ENCODE measurements around the gene EDC3. TPM values are rescaled to one million over a fixed set of nuclear protein-coding genes. Genes with fewer than 3 reads are reported as not detected.

EDC3 gene
- total and polyA plus RNA-seq, 9 of the 15 experiments (the other 6 are each of a cell fraction or from before 2014, with no cell fraction given) = 11.7 to 63.9 (median 32.8) TPM

GRCh38 chr15:74621936-74622335, 73.9 kb downstream of the EDC3 start:
- no peak overlapping the region for H3K27ac ChIP-seq (ENCODE audit: extremely low read depth, low read depth, low read length)
- peaks cover 11 to 20% of the 10 kb centered on the region in 2 experiments; a peak in 4 of 5 replicates for H3K4me1 ChIP-seq (replicated peaks in 1 of 2; ENCODE audit: control insufficient read depth in 2 of 2, insufficient read depth in 2 of 2, low read length in 2 of 2)
- peaks cover 16% of the 10 kb centered on the region for H3K9me1 ChIP-seq (ENCODE audit: control insufficient read depth, insufficient read depth, low read length)
- no peaks in the 10 kb centered on the region for H3K27me3 ChIP-seq (ENCODE audit: control insufficient read depth in 2 of 2, insufficient read depth in 2 of 2, low read length in 2 of 2)
- H4K20me1 ChIP-seq (replicated peaks; ENCODE audit: control insufficient read depth, insufficient read depth, low read length) = peaks cover 52% of the 10 kb centered on the region
- in situ Hi-C loops (cut with MboI) = loop anchor here (5.0 kb wide), 2 partner anchors 170 to 235 kb away; no protein-coding TSS in a partner anchor
- DNase-seq (ENCODE audit: extremely low read depth in 1 of 4, low spot score in 3 of 4) (peak in 3 of 4 experiments; percentile 53 to 58 (median 55)), FAIRE-seq (no peak), ATAC-seq (0 out of 3 replicates have a peak, but pooled peaks have one; percentile 36)
- H3K9me3 ChIP-seq (replicated peaks; ENCODE audit: control insufficient read depth, insufficient read depth, low read depth, low read length) = no peaks in the 10 kb centered on the region
- H3K9ac ChIP-seq (ENCODE audit: insufficient read depth in 1 of 2, low read depth in 2 of 2, low read length in 2 of 2) = no peak overlapping the region
- CTCF ChIA-PET (ENCODE audit: low intra/inter-chr PET ratio) = no interaction called here
- BruUV-seq (replicated peaks) = no TSS peak
- POLR2A ChIA-PET = interaction anchor here (0.7 to 1.0 kb wide), 4 partner anchors 11 to 75 kb away, joined by 3 to 5 read pairs (median 4); no protein-coding TSS in a partner anchor
- H3K36me3 ChIP-seq (ENCODE audit: control insufficient read depth, insufficient read depth, low read length) = peaks cover 99% of the 10 kb centered on the region
- no peak overlapping the region for H3K4me3 ChIP-seq
- peaks cover 47% of the 10 kb centered on the region for H3K79me2 ChIP-seq (ENCODE audit: control insufficient read depth, insufficient read depth, low read length)
- intact Hi-C loops (cut with micrococcal nuclease) = no loop called here
- H3K4me2 ChIP-seq (ENCODE audit: insufficient read depth, low read length) = no peak overlapping the region
- 92% methylated on average over 18 of the region's 21 CpGs for WGBS (ENCODE audit: insufficient coverage, low coverage, missing lambda C conversion rate)
- no peak overlapping the region for H2AFZ ChIP-seq (ENCODE audit: low read depth, low read length)
- TF ChIP-seq XRCC4 (IDR thresholded peaks at IDR 0.05; ENCODE audit: extremely low read depth, insufficient read depth, insufficient read length) (no peak), AFF1 (IDR thresholded peaks at IDR 0.05; ENCODE audit: low read depth in 1 of 2, partially characterized antibody in 2 of 2) (no peak), MLLT1 (IDR thresholded peaks at IDR 0.05) (no peak), PBX2 (CRISPR knock-in tag; IDR thresholded peaks at IDR 0.05; ENCODE audit: low read depth) (0 out of 2 replicates have a peak, but pooled peaks have one; percentile 14), PBX2 (tag; conservative IDR thresholded peaks at IDR 0.05; ENCODE audit: low read depth) (peak; percentile 38; the same call in 1 of the 2 replicates), NFYB (IDR thresholded peaks at IDR 0.05; ENCODE audit: extremely low read depth, insufficient read length) (peak; percentile 46), RBFOX2 (IDR thresholded peaks at IDR 0.05; ENCODE audit: low read depth, low read length) (no peak; the same call in 1 of the 2 replicates), FOXP4 (CRISPR knock-in tag; IDR thresholded peaks at IDR 0.05; ENCODE audit: borderline replicate concordance) (no peak)

All from K562 (cell line).